GM06990 (cell line): ENCODE data around the gene TARP.

Experiments
- DNase-seq: peaks from one replicate; pipeline ENCODE4 v3.0.0-alpha.2; 2011; ENCODE audit not compliant: insufficient read length; ENCODE audit errors: extremely low read depth
- H3K27me3 ChIP-seq: replicated peaks from 2 replicates; pipeline ENCODE4 v1.6.0; 2011; ENCODE audit warnings: low read length; ENCODE audit not compliant: control insufficient read depth, insufficient read depth
- H3K36me3 ChIP-seq: 2 replicates; pipeline ENCODE4 v1.5.1; 2011; ENCODE audit warnings: low read length; ENCODE audit not compliant: control insufficient read depth, insufficient read depth
- H3K4me3 ChIP-seq: replicated peaks from 2 replicates; pipeline ENCODE4 v1.5.1; 2011; ENCODE audit warnings: low read depth, mild to moderate bottlenecking, control low read depth, low read length
- CTCF ChIP-seq: IDR thresholded peaks from 2 replicates; pipeline ENCODE4 v1.5.1; 2011; ENCODE audit warnings: low read length, control low read depth, mild to moderate bottlenecking, inconsistent platforms; ENCODE audit not compliant: insufficient read depth, poor library complexity, severe bottlenecking

The TARP gene

GRCh38 chr7:38312821-38313220 lies 39.4 kb upstream of the TARP start:
- DNase-seq, result no peak
- no peak overlapping the region for H3K4me3 ChIP-seq
- no peaks in the 10 kb centered on the region for H3K36me3 ChIP-seq
- no peaks in the 10 kb centered on the region for H3K27me3 ChIP-seq
- no peak for TF ChIP-seq CTCF

GRCh38 chr7:38311329-38311937 lies 38.0 kb upstream of the TARP start:
- DNase-seq, result peak; percentile 70
- Histone ChIP-seq H3K27me3 (no peaks in the 10 kb centered on the region), H3K4me3 (peak overlapping the region; percentile 63), H3K36me3 (no peaks in the 10 kb centered on the region)
- TF ChIP-seq CTCF, result no peak

GRCh38 chr7:38310591-38311101 lies 37.2 kb upstream of the TARP start:
- Histone ChIP-seq H3K4me3 (peak overlapping the region; percentile 63), H3K36me3 (no peaks in the 10 kb centered on the region), H3K27me3 (no peaks in the 10 kb centered on the region)
- no peak for TF ChIP-seq CTCF
- DNase-seq, result no peak

GRCh38 chr7:38309555-38309954 lies 36.1 kb upstream of the TARP start:
- no peak for DNase-seq
- no peaks in the 10 kb centered on the region for H3K27me3 ChIP-seq
- no peaks in the 10 kb centered on the region for H3K36me3 ChIP-seq
- no peak overlapping the region for H3K4me3 ChIP-seq
- TF ChIP-seq CTCF, result no peak

GRCh38 chr7:38308140-38308539 lies 34.7 kb upstream of the TARP start:
- no peak for TF ChIP-seq CTCF
- no peak for DNase-seq
- no peaks in the 10 kb centered on the region for H3K27me3 ChIP-seq
- no peaks in the 10 kb centered on the region for H3K36me3 ChIP-seq
- no peak overlapping the region for H3K4me3 ChIP-seq

GRCh38 chr7:38307640-38308039 lies 34.2 kb upstream of the TARP start:
- H3K36me3 ChIP-seq, result no peaks in the 10 kb centered on the region
- DNase-seq, result no peak
- no peaks in the 10 kb centered on the region for H3K27me3 ChIP-seq
- TF ChIP-seq CTCF, result no peak
- no peak overlapping the region for H3K4me3 ChIP-seq
